Testis (tissue), 3 donors: ENCODE results near the gene FBXO8. TPM values are rescaled to one million over a fixed set of nuclear protein-coding genes. Genes with fewer than 3 reads are reported as not detected.

Source experiments
- DNase-seq: peaks from one replicate; pipeline ENCODE4 v3.0.0-alpha.2; 2019
- H3K27ac ChIP-seq, 2 donors: fragments of 200-600 bp; sonication (generic); one replicate each; pipeline ENCODE4 v1.5.1; 2019
- H3K27me3 ChIP-seq: fragments of 200-600 bp; sonication (generic); one replicate; pipeline ENCODE4 v1.5.1; 2019
- H3K36me3 ChIP-seq: fragments of 200-600 bp; sonication (generic); one replicate; pipeline ENCODE4 v1.5.1; 2017; ENCODE audit warnings: low read depth; ENCODE audit errors: missing control alignments
- H3K4me1 ChIP-seq: fragments of 200-600 bp; sonication (generic); one replicate; pipeline ENCODE4 v1.5.1; 2019
- H3K4me3 ChIP-seq, 2 donors: fragments of 200-600 bp; sonication (generic); one replicate each; pipeline ENCODE4 v1.5.1; 2017 to 2019
- H3K9me3 ChIP-seq: fragments of 200-600 bp; sonication (generic); one replicate; pipeline ENCODE4 v1.5.1; 2017
- CTCF ChIP-seq, 3 experiments: fragments of 450-650 bp in 2 of 3; fragments of 200-600 bp in 1 of 3; sonication (generic) in 1 of 3; IDR thresholded peaks; one replicate each; pipeline ENCODE4 v1.5.1; 2016 to 2019; ENCODE audit warnings: antibody characterized with exemption in 3 of 3, mild to moderate bottlenecking in 2 of 3, moderate library complexity in 1 of 3
- POLR2A ChIP-seq: fragments of 450-650 bp; IDR thresholded peaks from one replicate; pipeline ENCODE4 v1.6.1; 2017; ENCODE audit warnings: antibody characterized with exemption, mild to moderate bottlenecking, moderate library complexity
- WGBS, 2 donors: methylation state at CpG; one replicate each; pipeline ENCODE4 v1.1.5; 2018; 5-methylcytosine and 5-hydroxymethylcytosine counted together
- intact Hi-C: fragments of 100-400 bp; cut with DNase I; formaldehyde crosslinking; loops from one replicate; pipeline ENCODE4 v1.15.1; 2023; ENCODE audit warnings: low total_unique reads
- polyA plus RNA-seq: library from polyadenylated mRNA; stranded (reverse); fragments of 350-450 nt; fragmentation: Illumina TruSeq; extraction: RNeasy Lipid Tissue Mini Kit (QIAGEN cat#74804); gene quantifications from one replicate; pipeline ENCODE4 v1.2.3, GENCODE V29; 2014; ENCODE audit warnings: low read depth, low replicate concordance; ENCODE audit not compliant: insufficient read depth
- total RNA-seq, 2 donors: library from RNA; depleted of rRNA; stranded (reverse); fragments of >200 nt; gene quantifications; one replicate each; pipeline ENCODE4 v1.2.3, GENCODE V29; 2016

The FBXO8 gene
- total and polyA plus RNA-seq, 3 donors from 2014 or later, result 22.6 to 25.5 (median 24.5) TPM

- WGBS, 2 donors, result 83% methylated on average over 3 of the region's 3 CpGs
Observed at GRCh38 chr4:174314770-174315169, 31.3 kb upstream of the FBXO8 start.

GRCh38 chr4:174314274-174314673, 30.8 kb upstream of the FBXO8 start:
- intact Hi-C loops, result no loop called here
- WGBS, 2 donors, result 89 to 96% methylated on average over 3 of the region's 3 CpGs
- H3K9me3 ChIP-seq, result no peaks in the 10 kb centered on the region
- no peaks in the 10 kb centered on the region for H3K27me3 ChIP-seq
- no peak for TF ChIP-seq CTCF (IDR thresholded peaks at IDR 0.05)
- no peak for TF ChIP-seq POLR2A
- H3K4me3 ChIP-seq, result no peak overlapping the region
- no peaks in the 10 kb centered on the region for H3K4me1 ChIP-seq
- H3K27ac ChIP-seq, result no peak overlapping the region
- DNase-seq, result no peak
- H3K36me3 ChIP-seq, result no peaks in the 10 kb centered on the region

More at GRCh38 chr4:174314770-174315169, 31.3 kb upstream of the FBXO8 start:
- Histone ChIP-seq H3K27ac (no peak overlapping the region), H3K4me1 (no peaks in the 10 kb centered on the region), H3K27me3 (no peaks in the 10 kb centered on the region), H3K9me3 (no peaks in the 10 kb centered on the region), H3K4me3 (no peak overlapping the region), H3K36me3 (no peaks in the 10 kb centered on the region)
- TF ChIP-seq POLR2A (no peak), CTCF (IDR thresholded peaks at IDR 0.05) (no peak)
- DNase-seq, result no peak
- intact Hi-C loops, result no loop called here

GRCh38 chr4:174312993-174313392, 29.5 kb upstream of the FBXO8 start:
- no peak for DNase-seq
- intact Hi-C loops, result no loop called here
- Histone ChIP-seq H3K27ac (no peak overlapping the region), H3K4me1 (no peaks in the 10 kb centered on the region), H3K9me3 (no peaks in the 10 kb centered on the region), H3K36me3 (no peaks in the 10 kb centered on the region), H3K27me3 (no peaks in the 10 kb centered on the region), H3K4me3 (no peak overlapping the region)
- WGBS, 2 donors, result 94 to 96% methylated on average over 3 of the region's 3 CpGs
- TF ChIP-seq CTCF (IDR thresholded peaks at IDR 0.05) (no peak), POLR2A (no peak)

- Histone ChIP-seq H3K27ac (no peak overlapping the region), H3K27me3 (no peaks in the 10 kb centered on the region), H3K9me3 (no peaks in the 10 kb centered on the region), H3K4me1 (no peaks in the 10 kb centered on the region), H3K4me3 (no peak overlapping the region), H3K36me3 (no peaks in the 10 kb centered on the region)
- intact Hi-C loops, result loop anchor here (5.0 kb wide), 1 partner anchor 80 kb away; no protein-coding TSS in a partner anchor
- no peak for DNase-seq
- 92 to 97% methylated on average over 4 of the region's 4 CpGs for WGBS, 2 donors
- TF ChIP-seq CTCF (IDR thresholded peaks at IDR 0.05), result no peak
Observed at GRCh38 chr4:174307694-174308093, 24.2 kb upstream of the FBXO8 start.

GRCh38 chr4:174305961-174306360, 22.5 kb upstream of the FBXO8 start:
- 97% methylated on average over 3 of the region's 3 CpGs for WGBS, 2 donors
- no peaks in the 10 kb centered on the region for H3K27me3 ChIP-seq
- no peaks in the 10 kb centered on the region for H3K4me1 ChIP-seq
- no peak overlapping the region for H3K27ac ChIP-seq
- intact Hi-C loops, result loop anchor here (5.0 kb wide), 1 partner anchor 79 kb away; no protein-coding TSS in a partner anchor
- no peaks in the 10 kb centered on the region for H3K9me3 ChIP-seq
- H3K4me3 ChIP-seq, result no peak overlapping the region
- no peak for TF ChIP-seq CTCF (IDR thresholded peaks at IDR 0.05)
- TF ChIP-seq POLR2A, result no peak
- DNase-seq, result no peak
- no peaks in the 10 kb centered on the region for H3K36me3 ChIP-seq
